ENCODE data around the gene EEA1.

- TF ChIP-seq CTCF (IDR thresholded peaks at IDR 0.05) (no peak), EZH2 (IDR thresholded peaks at IDR 0.05) (no peak)
These were observed 32.9 kb upstream of the EEA1 start for GRCh38 chr12:92961949-92962348.

Measured in neural progenitor cell (in vitro differentiated cells).